Hematopoietic multipotent progenitor cell treated with erythropoietin and hydrocortisone succinate and interleukin-3 and kit ligand, for 6 days (in vitro differentiated cells): ENCODE data around the gene SEC16A.

Experiments
- DNase-seq: peaks from one replicate; pipeline ENCODE4 v3.0.0-alpha.2; 2015

Gene SEC16A

DNA sequence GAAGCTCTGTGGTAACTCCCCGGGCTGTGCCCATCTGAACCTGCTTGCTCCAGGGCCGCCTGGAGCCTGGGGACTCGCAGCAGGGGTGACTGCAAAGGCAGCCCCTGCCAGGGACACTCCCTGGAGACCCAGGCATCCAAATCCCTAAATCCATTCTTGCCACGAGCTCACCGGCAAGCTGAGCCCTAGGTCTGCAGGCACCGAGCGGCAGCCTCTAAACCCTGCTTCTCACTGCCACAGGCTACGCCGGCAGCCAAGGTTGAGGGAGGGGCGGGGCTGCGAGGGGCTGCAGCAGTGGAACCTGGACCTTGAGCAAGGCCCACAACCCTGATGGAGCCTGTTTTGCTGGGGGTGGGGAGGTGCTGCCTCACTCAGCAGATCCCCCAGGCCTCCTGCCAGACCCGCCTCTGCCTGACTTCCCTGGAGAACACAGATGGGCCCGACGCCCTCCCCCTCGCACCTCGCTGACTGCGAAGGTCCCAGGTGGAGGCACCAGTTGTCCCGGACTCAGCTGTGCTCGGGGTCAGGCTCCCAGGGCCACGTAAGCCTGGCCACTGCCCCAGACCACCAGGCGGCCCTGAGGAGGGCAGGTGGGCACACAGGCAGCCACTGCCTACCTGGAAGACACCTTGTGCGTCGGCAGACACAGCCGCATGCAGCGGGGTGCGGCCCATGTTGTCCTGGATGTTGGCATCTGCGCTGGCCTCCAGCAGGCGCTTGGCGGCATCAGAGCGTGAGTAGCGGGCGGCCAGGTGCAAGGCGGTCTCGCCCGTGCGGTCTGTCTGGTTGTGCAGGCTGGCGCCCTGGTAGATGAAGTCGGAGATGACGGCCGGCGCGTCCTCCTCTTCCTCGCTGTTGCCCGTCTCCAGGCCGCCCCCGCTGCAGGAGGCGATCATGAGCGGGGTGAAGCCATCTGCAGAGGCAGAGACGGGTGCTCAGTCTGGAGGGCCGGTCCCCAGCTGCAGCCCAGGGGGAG lies 17.4 kb upstream of the SEC16A start:
- DNase-seq: no peak

DNA sequence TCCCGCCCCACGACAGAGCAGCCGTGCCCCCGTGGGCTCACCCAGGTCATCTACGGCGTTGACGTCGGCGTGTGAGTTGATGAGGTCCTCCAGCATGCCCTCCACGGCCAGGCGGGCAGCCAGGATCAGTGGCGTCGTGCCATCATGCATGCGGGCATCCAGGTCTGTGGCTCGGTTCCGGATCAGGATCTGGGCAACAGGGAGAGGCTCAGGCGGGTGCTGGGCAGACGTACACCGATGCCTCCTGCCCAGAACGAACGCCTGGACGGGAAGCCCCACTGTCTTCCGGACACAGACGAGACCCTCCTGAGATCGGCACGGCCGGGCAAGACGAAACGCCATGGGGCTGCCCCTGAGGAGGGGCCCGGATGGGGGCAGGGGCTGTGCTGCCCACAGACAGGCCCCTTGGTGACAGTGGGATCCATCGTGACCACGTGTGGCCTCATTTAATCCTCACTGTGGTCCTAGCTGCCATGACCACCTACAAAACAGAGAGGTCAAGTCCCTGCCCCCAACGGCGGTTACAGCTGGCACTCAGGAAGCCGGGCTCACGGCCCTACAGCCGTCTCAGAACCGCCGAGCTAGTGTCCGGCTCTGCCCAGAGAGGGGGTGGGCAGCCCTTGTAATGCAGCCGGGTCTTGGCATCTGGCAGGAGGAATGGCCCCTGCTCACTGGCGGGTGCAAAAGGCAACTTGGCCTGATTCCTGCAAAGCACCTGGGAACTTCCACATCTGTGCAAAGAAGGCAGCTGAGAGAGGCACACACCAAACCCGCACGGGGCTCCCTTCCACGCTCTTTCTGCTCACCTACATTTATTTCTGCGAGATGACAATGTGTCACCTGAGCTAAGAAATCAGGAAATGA lies 16.5 kb upstream of the SEC16A start:
- no peak for DNase-seq

DNA sequence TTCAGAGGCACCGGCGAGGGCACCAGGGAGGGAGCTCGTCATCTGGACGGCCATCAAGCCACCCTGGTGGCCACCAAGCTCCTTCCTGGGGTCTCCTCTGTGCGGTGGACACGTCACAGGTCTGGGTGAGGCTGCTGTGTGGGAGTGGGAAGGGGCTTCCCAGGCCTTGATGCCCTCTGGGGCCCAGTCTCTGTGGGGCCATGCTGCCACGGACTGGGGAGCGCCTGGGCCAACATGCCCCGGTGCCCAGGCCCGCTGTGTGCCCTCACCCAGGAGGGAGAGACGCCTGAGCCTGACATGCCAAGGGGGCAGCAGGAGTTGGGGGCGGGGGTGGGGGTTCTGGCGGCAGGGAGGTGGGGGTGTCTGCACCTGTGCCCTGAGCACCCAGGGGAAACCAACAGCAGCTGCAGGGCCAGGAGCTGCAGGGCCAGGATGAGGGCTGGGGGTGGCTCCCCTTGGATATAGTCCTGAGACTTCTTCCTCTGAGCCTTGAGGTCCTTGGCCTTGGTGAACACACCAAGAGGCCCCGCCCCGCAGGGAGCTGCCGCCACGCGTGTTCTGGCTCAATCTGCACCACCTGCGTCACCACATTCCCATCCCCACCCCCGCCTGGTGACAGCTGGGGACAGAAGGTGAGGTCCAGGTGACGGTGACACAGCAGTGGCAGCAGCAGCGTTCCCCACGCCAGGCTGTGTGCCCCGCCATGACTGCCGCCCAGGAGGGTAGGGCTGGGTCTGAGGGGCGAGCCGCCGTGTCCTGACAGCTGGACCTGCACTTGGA lies 15.3 kb upstream of the SEC16A start:
- DNase-seq: no peak

DNA sequence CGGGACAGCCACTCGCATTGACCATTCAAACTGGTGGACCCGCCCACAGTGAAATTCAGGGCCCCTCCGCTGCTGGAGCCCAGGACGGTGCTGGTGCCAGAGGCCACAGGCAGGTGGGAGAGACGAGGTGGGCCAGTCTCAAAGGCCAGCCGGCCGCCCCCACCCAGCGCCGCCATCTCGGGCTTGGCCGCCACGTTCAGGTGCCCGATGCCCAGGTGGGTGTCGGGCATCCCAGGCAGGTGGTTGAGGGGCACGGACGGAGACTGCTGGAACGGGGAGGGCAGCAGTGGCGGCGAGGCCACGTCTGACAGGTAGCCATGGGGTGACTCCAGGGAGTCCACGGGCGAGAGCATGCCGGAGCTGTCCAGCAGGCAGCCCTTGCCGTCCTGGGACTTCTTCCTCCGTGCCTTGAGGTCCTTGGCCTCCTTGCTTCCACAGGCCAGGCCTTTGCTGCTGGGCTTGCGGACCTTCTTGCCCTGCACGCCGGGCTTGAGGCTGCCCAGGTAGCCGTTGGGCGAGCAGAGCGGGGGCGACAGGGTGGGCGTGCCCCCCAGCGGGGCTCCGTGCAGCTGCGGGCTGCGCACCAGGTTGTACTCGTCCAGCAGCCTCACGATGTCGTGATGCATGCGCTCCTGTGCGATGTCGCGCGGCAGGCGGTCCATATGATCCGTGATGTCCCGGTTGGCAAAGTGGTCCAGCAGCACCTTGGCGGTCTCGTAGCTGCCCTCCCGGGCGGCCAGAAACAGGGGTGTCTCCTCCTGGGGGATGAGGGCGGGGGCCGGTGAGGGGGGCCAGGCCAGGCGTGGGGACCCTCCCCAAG lies 14.2 kb upstream of the SEC16A start:
- no peak for DNase-seq

DNA sequence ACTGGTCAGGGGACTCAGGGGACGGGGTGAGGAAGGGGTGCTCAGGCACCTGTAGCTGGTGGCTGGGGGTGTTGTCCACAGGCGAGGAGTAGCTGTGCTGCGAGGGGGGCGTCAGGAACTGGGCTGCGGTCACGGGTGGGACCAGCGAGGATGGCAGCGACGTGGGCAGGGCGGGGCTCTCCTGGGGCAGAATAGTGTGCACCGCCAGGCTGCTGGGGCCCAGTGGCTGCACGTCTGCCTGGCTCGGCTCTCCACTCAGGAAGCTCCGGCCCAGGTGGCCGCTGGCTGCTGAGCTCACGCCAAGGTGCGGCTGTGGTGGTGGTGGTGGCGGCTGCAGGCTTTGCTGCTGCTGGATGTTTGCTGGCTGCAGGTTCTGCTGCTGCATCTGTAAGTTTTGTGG lies 13.3 kb upstream of the SEC16A start:
- no peak for DNase-seq

DNA sequence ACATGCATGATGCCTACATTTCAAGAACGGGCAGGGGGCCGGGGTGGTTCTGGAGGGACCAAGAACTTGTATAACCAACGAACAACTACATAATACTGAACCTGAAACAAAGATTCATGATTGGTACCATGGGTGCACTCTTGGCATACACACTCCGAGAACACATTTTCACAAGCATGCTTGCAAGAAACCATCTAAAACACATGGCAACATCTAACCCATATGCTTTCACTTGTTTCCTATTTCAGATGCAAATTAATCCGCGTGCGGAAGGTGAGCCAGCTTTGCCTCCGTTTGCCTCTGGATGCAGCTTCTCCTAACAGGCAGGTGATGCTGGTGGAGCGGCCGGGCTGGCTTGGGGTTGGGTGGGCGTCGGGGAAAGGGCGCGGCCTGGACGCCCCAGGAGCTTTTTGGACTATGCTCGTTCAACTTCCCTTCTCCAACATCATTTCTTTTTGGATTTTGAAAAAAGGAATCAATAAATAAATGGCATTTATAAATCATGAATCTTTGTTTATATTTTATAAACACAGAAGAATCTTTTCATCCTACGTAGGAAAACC lies 12.5 kb upstream of the SEC16A start:
- DNase-seq: no peak

DNA sequence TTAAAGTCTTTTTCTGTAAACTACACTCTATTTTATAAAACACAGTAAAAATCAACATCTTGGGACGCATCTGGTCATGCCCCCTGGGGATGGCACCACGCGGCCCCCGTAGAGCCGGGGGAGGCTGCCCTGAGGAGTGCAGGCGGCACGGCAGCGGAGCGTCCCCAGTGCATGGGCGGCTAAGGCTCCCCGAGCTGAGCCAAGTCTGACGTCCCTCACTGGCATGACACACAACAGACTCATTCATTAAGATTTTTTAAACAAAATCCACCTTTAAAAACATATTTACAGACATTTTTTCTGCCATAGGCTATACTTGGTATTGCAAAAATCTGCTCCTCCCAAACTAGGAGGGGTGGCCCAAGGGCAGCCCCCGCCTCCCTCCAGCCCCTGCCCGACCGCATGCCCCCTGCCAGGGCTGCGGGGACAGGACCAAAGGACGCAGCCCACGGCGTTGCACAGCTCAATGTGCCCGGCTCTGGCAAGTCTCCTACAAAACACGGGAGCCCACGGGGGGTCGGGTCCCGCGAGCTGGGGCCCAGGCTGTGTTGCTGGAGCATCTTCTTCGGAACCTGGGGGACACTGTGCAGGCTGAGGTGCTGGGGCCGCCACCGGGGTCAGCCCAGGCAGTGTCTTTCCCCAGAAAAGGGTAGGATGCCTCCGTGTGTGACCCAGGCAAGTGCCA lies 11.8 kb upstream of the SEC16A start:
- no peak for DNase-seq

DNA sequence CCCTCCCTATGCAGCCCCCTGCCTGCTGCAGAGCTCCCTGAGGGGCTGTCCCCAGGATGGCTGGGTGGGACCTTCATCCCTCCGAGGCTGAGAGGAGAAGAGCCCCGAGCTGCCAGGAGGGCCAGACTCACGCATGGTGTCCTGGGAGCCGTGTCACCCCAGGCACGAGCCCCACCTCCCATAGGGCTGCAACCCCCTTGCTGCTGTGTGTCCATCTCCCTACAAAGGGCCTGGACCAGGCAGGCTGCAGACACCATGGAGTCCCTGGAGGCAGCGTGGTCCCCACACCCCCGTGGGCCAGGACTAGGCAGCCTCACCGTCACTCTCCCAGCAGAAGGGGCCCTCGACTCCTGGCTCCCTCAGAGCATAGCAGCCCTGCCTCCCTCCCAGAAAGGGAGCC lies 11.2 kb upstream of the SEC16A start:
- no peak for DNase-seq

DNA sequence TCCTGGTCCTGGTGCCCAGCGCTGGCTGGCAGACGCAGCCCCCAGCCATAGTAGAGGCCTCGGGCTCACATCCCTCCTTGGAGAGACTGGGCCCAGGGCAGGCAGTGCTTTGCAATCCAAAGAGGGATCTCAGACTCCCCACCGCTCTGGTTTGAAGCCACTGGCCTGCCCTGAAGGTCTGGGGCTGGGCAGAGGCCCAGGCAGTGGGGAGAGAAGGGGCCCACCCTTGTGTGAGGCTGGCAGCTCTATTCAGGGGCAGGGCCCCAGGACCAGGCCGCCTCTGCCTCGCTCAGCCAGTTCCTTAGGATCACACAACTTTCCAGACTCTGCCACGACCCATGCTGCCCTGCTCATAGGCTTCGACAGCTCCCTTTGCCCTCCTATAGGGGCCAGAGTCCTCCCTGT lies 10.7 kb upstream of the SEC16A start:
- no peak for DNase-seq

DNA sequence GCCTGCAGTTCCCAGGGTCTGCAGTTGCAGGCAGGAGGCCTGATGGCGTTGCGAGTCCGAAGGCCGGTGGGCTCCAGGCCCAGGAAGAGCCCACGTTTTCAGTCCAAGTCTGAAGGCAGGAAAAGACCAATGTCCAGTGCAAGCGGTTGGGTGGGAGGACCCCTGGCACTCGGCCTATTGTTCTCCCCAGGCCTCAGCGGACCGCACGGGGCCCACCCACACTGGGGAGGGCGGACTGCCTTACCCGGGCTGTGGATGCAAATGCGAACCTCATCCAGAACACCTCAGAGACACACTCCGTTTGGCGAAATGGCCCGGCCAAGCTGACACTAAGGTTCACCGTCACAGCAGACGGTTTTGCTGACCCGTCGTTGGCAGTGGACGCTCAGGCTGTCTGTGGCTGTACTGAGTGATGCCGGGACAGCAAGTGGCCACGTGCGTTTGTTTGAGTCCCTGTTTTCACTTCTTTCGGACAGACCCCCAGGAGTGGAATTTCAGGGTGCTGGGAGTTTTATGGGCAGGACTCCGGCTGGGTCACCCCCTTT lies 10.2 kb upstream of the SEC16A start:
- no peak for DNase-seq

DNA sequence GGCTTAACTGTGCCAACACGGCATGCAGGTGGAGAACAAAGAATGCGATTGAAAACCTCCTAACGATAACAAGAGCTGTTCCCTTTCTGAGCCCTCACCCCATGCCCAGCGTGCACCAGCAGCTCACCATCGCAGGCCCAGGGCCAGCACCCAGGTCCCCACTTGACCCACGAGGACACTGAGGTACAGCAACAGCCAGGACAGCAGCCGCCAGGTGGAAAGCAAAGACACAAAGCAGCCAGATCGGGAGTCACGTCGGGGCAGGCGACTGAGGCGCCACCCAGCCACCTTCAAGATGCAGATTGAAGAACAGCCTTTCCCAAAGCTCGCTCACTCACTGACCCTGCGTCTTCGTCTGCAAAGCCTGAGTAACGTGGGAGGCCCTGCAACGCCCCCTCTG lies 6.9 kb upstream of the SEC16A start:
- DNase-seq: no peak

DNA sequence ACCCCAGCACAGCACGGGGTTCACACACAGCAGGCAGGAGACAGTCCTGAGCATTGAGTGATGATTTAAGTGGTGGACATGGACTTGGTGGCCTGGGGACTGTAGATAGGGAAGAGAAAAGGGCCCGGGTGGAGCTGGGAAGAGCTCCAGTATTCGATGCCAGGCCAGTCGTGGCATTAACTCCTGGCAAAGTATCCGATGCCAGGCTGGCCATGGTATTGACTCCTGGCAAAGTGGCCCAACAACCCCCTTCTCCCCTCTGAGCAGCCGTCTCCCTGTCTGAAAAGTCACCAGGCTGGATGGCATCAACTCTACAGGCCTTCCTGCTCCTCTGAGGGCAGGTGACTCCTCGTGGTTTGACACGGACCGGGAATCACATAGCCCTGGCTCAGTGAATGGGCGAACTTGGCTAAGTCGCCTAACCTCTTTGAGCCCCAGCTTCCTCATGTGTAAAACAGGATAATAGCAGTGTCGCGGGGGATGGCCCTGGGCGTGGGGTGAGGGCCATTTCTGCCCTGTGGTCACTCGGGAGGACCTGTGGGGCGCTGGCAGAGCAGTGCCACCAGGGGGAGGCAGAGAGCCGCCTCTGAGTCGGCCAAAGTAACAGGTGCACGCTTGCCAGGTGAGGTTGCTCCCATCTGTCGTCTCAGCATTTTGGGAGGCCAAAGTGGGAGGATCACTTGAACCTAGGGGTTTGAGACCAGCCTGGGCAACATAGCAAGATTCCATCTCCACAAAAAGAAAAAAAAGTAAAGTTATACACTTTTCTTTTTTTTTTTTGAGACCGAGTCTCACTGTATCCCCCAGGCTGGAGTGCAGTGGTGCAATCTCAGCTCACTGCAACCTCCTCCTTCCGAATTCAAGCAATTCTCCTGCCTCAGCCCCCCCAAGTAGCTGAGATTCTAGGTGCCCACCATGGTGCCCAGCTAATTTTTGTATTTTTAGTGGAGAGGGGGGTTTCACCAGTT lies 5.7 kb upstream of the SEC16A start:
- peak; percentile 63 for DNase-seq

DNA sequence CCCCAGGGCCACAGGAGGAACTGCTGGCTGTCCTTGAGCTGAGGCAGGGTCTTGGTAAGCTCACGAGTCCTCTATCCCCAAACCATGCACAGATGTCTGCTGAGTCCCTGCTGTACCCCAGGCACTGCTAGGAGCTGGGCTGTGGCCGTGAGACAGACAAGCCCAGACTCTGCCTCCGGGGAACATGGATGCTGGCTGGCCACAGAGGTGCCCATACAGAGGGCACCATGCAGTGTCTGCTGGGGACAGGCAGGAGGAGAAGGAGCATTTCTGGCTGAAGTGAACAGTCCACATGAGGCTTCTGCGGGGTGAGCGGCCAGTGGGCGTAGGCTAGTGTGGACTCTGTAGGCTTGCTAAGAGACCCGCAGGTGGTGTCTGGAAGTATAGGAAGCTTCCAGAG lies 4.8 kb upstream of the SEC16A start:
- DNase-seq: no peak

DNA sequence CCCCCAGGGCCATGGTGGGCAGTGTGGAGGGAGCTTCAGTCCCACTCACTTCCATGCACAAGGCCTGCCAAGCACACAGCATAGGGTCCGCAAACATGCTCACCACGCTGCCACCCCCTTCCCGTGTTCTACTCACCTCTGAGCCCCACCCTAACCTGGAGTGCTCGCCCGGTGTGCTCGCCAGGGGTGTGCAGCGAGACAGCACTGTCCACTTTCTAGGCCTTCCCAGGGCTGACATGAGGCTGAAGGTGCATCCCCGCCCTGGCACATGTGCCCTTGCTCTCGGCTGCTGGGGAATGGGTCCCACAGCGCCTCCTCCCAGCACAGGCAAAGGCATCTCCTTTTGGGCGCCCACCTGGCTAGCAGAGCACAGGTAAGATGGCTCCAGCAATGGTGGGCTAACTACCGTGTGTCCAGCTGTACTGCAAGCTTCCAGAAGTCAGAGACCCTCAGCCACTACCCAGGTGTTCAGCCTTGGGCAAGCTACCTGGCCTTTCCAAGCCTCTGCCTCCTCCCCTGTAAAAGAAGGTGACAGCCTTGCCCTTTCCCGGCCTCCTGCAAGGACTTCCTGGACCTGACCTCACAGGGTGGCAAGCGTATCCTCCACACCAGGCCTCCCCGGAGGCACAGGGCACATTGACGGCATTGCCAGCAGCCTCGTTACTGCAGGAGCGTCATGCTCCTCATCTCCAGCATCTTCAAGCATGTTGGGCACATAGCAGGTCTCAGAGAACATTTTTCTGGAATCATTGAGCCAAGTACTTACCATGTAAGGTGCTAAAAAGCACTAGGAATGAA lies 4.2 kb upstream of the SEC16A start:
- no peak for DNase-seq

DNA sequence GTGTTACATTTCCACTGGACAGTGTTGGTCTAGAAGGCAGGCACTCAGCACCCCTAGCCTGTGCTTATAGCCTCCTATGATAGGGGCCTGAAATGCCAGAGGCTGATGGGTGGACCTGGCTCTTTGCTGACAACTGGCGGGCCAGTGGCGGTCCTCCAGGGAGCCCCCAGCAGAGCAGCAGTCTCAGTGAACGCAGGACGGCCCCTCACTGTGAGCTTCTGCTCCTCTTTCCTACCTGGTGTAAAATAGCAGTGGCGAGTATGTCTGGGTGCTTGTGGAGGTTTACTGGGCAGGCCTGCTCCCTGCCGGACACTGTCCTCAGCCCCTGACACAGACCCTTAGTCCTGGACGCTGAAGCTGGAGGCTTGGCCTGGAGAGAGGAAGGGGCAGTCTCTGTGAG lies 3.3 kb upstream of the SEC16A start:
- DNase-seq: no peak

DNA sequence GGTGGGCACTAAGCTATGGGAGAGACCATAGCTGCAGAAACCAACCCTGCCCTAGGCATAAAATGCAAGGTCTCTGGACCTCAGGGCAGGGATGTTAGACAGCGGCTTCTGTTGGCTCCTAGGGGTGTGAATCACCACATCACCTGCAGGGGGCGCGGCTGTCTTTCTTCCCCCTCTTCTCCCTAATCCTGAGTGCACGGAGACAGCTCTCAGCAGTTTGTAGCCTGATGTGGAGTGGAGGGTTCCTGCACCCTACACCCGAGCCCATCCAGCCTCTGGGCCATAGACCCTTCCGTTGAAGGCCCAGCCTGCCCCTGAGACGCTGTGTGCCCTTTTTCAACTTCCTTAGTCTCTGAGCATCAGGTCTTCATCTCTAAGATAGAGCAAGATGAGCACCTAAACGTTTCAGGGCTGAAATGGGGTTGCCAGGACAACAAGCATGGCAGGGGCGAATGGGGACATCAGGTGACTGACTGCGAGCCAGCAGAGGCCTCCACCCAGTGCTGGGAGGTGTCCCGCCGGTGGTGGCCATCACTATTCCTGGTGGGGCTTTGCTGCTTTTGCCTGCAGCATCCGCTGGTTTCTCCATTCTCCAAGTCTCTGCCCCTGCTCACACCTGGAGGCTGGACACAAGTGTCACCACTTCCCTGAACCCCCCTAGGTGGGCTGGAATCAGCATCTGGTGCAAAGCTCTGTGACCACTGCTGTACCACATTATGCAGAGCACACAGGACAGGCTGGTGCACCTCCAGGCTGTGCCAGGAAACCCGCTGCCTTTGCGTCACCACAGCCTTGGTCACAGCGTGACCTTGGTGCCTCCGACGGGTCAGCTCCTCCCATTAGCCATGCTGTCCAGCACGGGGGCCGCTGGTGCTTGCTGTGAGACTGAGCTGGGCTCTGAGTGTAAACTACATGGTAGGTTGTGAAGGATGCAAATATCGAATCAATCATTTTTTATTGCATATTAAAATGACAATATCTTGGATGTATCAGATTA lies 2.5 kb upstream of the SEC16A start:
- peak; percentile 94 for DNase-seq
